ENCODE measurements around the gene TNFSF13. TPM values are rescaled to one million over a fixed set of nuclear protein-coding genes. Genes with fewer than 3 reads are reported as not detected.
"Not testable (repeated sequence)": the region's sequence is repeated elsewhere in the genome, so short reads cannot be mapped to it uniquely, and the experiment has no call there.

TNFSF13 gene
- total RNA-seq, 1 experiment from 2014 or later = 6.3 TPM

DNA sequence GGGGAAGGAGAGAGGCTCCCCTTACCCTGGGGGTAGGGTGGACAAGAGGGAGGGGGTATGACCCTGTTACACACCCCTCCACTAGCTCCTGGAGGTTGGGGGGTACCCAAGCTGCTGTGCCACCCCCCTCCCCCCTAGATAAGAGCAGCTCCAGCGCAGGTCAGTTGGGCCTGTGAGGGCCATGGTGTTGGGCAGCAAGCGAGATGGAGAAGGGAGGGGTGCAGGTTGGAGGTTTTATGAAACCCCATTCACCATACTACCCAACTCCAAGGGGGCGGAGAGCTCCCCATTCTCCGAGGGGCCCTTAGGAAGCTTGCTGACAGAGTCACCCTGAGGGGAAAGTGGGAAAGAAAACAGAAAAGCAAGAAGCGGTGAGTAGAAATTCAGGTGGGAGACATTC lies 33.0 kb downstream of the TNFSF13 start:
- peaks cover 35% of the 10 kb centered on the region for H3K4me1 Mint-ChIP-seq (ENCODE audit: insufficient read depth, unreplicated experiment)
- TF ChIP-seq, protein P1, sequence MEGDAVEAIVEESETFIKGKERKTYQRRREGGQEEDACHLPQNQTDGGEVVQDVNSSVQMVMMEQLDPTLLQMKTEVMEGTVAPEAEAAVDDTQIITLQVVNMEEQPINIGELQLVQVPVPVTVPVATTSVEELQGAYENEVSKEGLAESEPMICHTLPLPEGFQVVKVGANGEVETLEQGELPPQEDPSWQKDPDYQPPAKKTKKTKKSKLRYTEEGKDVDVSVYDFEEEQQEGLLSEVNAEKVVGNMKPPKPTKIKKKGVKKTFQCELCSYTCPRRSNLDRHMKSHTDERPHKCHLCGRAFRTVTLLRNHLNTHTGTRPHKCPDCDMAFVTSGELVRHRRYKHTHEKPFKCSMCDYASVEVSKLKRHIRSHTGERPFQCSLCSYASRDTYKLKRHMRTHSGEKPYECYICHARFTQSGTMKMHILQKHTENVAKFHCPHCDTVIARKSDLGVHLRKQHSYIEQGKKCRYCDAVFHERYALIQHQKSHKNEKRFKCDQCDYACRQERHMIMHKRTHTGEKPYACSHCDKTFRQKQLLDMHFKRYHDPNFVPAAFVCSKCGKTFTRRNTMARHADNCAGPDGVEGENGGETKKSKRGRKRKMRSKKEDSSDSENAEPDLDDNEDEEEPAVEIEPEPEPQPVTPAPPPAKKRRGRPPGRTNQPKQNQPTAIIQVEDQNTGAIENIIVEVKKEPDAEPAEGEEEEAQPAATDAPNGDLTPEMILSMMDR (IDR thresholded peaks at IDR 0.05; ENCODE audit: unreplicated experiment) = no peak
- peak overlapping the region; percentile 78 for H3K27ac Mint-ChIP-seq (ENCODE audit: low read depth, unreplicated experiment)
- no TSS peak for BruUV-seq (replicated peaks)
- H3K4me3 Mint-ChIP-seq (ENCODE audit: unreplicated experiment) = no peak overlapping the region
- no peak for DNase-seq (ENCODE audit: unreplicated experiment)
- ChIA-PET POLR2A (interaction anchor here (0.8 to 14.9 kb wide), 6 partner anchors 16 to 108 kb away, joined by 4 to 303 read pairs (median 128); partner anchors contain the start of genes CD68, FXR2, POLR2A and SAT2), CTCF (interaction anchor here (0.5 to 1.3 kb wide), 5 partner anchors 21 to 1158 kb away, joined by 3 to 6 read pairs (median 4); partner anchors contain the start of gene WRAP53)
- H3K36me3 Mint-ChIP-seq (ENCODE audit: insufficient read depth, unreplicated experiment) = peaks cover 63% of the 10 kb centered on the region
- H3K9me3 Mint-ChIP-seq (ENCODE audit: unreplicated experiment) = no peaks in the 10 kb centered on the region
- no peaks in the 10 kb centered on the region for H3K27me3 Mint-ChIP-seq (ENCODE audit: insufficient read depth, unreplicated experiment)
- intact Hi-C loops (cut with micrococcal nuclease) = loop anchor here (2.0 kb wide), 1 partner anchor 23 kb away; the partner anchor contains the start of gene FXR2

DNA sequence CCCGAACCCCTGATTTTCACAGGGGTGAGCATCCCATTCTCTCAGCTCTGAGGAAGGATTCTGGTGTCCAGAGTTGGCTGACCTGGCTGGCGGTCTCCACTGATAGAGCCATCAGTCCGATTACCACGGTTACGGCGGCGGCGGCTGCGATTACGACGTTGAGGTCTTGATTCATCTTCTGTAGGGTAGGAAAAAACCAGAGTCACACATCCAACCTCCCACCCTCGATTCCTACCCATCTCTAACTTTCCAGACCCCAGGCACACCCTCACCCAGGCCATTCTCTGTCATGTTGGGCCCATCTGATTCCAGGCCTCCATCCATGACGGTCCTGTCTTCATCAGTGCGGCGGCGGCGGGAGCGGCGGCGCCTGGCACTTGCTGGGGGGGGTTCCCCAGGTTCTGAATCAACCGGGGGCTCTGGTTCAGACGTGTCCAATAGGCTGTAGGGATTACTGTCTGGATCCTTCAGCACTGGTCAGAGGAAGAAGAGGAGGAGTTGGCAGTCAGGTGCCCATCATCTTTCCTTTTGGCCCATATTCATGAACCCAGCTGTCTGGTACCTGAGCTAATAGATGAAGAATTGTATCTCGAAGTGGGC lies 34.0 kb downstream of the TNFSF13 start:
- DNase-seq (ENCODE audit: unreplicated experiment) = no peak
- no TSS peak for BruUV-seq (replicated peaks)
- peaks cover 66% of the 10 kb centered on the region for H3K36me3 Mint-ChIP-seq (ENCODE audit: insufficient read depth, unreplicated experiment)
- CTCF ChIA-PET = interaction anchor here (1.3 kb wide), 1 partner anchor 96 kb away, joined by 4 read pairs; the partner anchor contains the start of gene WRAP53
- H3K27me3 Mint-ChIP-seq (ENCODE audit: insufficient read depth, unreplicated experiment) = no peaks in the 10 kb centered on the region
- no peaks in the 10 kb centered on the region for H3K9me3 Mint-ChIP-seq (ENCODE audit: unreplicated experiment)
- TF ChIP-seq, protein P1 (IDR thresholded peaks at IDR 0.05; ENCODE audit: unreplicated experiment) = no peak
- intact Hi-C loops (cut with micrococcal nuclease) = no loop called here
- H3K27ac Mint-ChIP-seq (ENCODE audit: low read depth, unreplicated experiment) = no peak overlapping the region
- H3K4me1 Mint-ChIP-seq (ENCODE audit: insufficient read depth, unreplicated experiment) = peaks cover 26% of the 10 kb centered on the region
- POLR2A ChIA-PET = interaction anchor here (6.8 to 14.9 kb wide), 4 partner anchors 17 to 93 kb away, joined by 51 to 303 read pairs (median 250); partner anchors contain the start of genes CD68, FXR2, SAT2 and TP53
- H3K4me3 Mint-ChIP-seq (ENCODE audit: unreplicated experiment) = no peak overlapping the region

DNA sequence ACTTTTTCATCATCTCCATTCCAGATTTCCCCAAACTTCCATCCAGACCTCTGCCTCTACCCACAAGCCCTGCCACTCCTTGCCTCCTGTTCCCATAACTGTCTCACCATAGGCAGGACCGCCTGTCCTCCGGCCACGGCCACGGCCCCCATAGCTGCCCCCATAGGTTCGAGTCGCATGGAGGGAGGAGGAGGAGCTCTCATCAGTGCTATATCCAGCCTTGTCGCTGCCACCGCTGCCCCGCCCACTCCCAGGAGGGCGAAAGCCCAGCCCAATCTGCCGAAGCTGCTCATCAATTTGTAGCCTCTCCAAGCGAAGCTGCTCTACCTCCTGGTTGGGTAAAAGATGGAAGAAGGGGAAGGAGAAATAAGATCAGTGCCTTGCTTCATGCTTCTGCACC lies 34.7 kb downstream of the TNFSF13 start:
- H3K4me1 Mint-ChIP-seq (ENCODE audit: insufficient read depth, unreplicated experiment) = peaks cover 18% of the 10 kb centered on the region
- TF ChIP-seq, protein P1 (IDR thresholded peaks at IDR 0.05; ENCODE audit: unreplicated experiment) = no peak
- H3K9me3 Mint-ChIP-seq (ENCODE audit: unreplicated experiment) = no peaks in the 10 kb centered on the region
- intact Hi-C loops (cut with micrococcal nuclease) = no loop called here
- no peak for DNase-seq (ENCODE audit: unreplicated experiment)
- peaks cover 73% of the 10 kb centered on the region for H3K36me3 Mint-ChIP-seq (ENCODE audit: insufficient read depth, unreplicated experiment)
- ChIA-PET CTCF (interaction anchor here (0.6 to 1.3 kb wide), 3 partner anchors 21 to 131 kb away, joined by 3 read pairs; no protein-coding TSS in a partner anchor), POLR2A (interaction anchor here (11.2 to 14.9 kb wide), 2 partner anchors 18 kb away, joined by 206 to 294 read pairs; partner anchors contain the start of genes CD68 and FXR2)
- H3K27ac Mint-ChIP-seq (ENCODE audit: low read depth, unreplicated experiment) = no peak overlapping the region
- H3K27me3 Mint-ChIP-seq (ENCODE audit: insufficient read depth, unreplicated experiment) = no peaks in the 10 kb centered on the region
- BruUV-seq (replicated peaks) = no TSS peak
- no peak overlapping the region for H3K4me3 Mint-ChIP-seq (ENCODE audit: unreplicated experiment)

DNA sequence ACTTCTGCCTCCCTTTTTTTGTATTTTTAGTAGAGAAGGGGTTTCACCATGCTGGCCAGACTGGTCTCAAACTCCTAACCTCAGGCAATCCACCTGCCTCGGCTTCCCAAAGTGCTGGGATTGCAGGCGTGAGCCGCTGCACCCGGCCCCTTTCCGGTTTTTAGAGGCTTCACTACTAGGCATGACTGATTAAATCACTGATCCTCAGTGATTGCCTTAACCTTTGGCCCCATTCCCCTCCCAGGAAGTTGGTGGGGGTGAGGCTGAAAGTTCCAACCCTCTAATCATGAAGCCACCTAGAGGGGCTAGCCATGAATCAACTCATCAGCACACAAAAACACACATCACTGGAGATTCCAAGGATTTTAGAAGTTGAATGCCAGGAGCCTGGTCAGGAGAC lies 39.0 kb downstream of the TNFSF13 start:
- BruUV-seq (replicated peaks) = not testable (repeated sequence)

More for the DNA sequence above, 39.0 kb downstream of the TNFSF13 start:
- H3K4me3 Mint-ChIP-seq (ENCODE audit: unreplicated experiment); H3K9me3 Mint-ChIP-seq (ENCODE audit: unreplicated experiment); intact Hi-C loops (cut with micrococcal nuclease); H3K27me3 Mint-ChIP-seq (ENCODE audit: insufficient read depth, unreplicated experiment); POLR2A ChIA-PET; H3K27ac Mint-ChIP-seq (ENCODE audit: low read depth, unreplicated experiment); H3K4me1 Mint-ChIP-seq (ENCODE audit: insufficient read depth, unreplicated experiment); DNase-seq (ENCODE audit: unreplicated experiment): not testable (repeated sequence)
- CTCF ChIA-PET = interaction anchor here (0.6 kb wide), 1 partner anchor 8 kb away, joined by 3 read pairs; no protein-coding TSS in a partner anchor
- peaks cover 98% of the 10 kb centered on the region for H3K36me3 Mint-ChIP-seq (ENCODE audit: insufficient read depth, unreplicated experiment)

All from MCF 10A (cell line).